GM10248 (cell line): ENCODE data around the gene IWS1.

Experiments
- CTCF ChIA-PET: fragments of 300-600 bp; sonication (Branson Sonifier 250); formaldehyde crosslinking; extraction: SDS; loops from one replicate; lab custom pipeline; 2021; ENCODE audit warnings: antibody characterized with exemption; lab: Yijun Ruan, JAX
- POLR2A ChIA-PET: fragments of 350-650 bp; sonication (Branson Sonifier 250); formaldehyde crosslinking; extraction: SDS; loops from one replicate; lab custom pipeline; 2020; ENCODE audit warnings: antibody characterized with exemption; lab: Yijun Ruan, JAX
- DNase-seq: peaks from one replicate; pipeline ENCODE4 v3.0.0; 2012; ENCODE audit errors: extremely low spot score
- TF ChIP-seq, protein P1 (sequence below): IDR thresholded peaks from 2 replicates; pipeline ENCODE4 v1.5.1; 2012; ENCODE audit warnings: mild to moderate bottlenecking, low read depth; ENCODE audit errors: extremely low read depth, missing control alignments, control extremely low read depth

IWS1 gene

GRCh38 chr2:127449898-127450297 is 76.4 kb downstream of the IWS1 start:
- TF ChIP-seq, protein P1, sequence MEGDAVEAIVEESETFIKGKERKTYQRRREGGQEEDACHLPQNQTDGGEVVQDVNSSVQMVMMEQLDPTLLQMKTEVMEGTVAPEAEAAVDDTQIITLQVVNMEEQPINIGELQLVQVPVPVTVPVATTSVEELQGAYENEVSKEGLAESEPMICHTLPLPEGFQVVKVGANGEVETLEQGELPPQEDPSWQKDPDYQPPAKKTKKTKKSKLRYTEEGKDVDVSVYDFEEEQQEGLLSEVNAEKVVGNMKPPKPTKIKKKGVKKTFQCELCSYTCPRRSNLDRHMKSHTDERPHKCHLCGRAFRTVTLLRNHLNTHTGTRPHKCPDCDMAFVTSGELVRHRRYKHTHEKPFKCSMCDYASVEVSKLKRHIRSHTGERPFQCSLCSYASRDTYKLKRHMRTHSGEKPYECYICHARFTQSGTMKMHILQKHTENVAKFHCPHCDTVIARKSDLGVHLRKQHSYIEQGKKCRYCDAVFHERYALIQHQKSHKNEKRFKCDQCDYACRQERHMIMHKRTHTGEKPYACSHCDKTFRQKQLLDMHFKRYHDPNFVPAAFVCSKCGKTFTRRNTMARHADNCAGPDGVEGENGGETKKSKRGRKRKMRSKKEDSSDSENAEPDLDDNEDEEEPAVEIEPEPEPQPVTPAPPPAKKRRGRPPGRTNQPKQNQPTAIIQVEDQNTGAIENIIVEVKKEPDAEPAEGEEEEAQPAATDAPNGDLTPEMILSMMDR: no peak
- CTCF ChIA-PET: no interaction called here
- POLR2A ChIA-PET: no interaction called here
- no peak for DNase-seq

GRCh38 chr2:127449414-127449813 is 76.9 kb downstream of the IWS1 start:
- CTCF ChIA-PET: no interaction called here
- POLR2A ChIA-PET: no interaction called here
- TF ChIP-seq, protein P1: no peak
- no peak for DNase-seq

- POLR2A ChIA-PET: no interaction called here
- CTCF ChIA-PET: no interaction called here
- DNase-seq: no peak
Measured at GRCh38 chr2:127448526-127448925, 77.8 kb downstream of the IWS1 start.

GRCh38 chr2:127439343-127439742 is 86.9 kb downstream of the IWS1 start:
- ChIA-PET POLR2A (no interaction called here), CTCF (no interaction called here)
- TF ChIP-seq, protein P1: no peak
- no peak for DNase-seq

More at GRCh38 chr2:127448526-127448925, 77.8 kb downstream of the IWS1 start:
- TF ChIP-seq, protein P1: no peak

DNA sequence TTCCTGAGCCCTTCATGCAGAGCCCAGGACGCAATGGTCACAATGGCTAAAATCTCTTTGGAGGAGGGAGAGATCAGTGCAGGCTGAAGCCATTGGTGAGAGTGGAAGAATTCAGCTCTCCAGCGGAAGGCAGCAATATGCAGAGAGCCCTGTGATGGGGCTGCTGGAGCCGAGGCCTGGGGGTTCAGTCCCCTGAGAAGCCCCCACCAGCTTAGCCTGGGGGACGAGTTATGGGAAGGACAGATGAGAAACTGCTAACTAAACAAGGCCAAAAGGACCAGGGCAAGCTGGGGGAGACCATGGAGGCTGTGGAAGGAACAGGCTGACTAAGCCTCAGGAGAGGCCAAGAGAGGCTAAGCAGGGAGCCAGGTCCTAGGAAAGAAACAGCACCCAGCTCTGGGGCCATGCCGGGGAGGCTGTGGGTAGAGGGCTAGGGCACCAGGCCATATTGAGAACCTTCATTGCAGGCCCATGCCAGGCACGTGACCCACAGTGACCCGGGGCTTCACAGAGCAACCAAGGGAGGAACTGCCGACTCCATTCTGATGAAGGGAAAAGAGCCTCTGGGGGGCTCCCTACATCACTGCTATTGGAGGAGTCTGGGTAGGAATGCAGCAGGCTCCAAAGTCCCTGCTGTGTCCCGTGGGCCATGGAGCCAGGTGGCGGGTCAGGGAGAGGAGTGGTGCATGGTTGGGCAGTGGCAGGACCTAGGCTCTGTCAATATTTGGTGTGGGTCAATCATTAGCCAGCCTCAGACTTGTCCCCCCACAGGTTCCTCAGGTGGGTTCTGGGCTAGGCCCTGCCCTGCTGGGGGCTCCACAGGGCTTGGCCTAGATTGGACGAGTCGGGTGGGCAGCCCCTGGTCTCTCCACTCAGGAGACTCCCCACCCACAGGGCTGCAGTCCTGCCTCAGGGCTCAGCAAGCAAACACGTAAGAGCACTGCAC is 88.2 kb downstream of the IWS1 start:
- ChIA-PET CTCF (interaction anchor here (0.7 to 1.3 kb wide), 3 partner anchors 9 to 24 kb away, joined by 3 to 5 read pairs (median 4); no protein-coding TSS in a partner anchor), POLR2A (no interaction called here)
- TF ChIP-seq, protein P1: no peak
- no peak for DNase-seq

DNA sequence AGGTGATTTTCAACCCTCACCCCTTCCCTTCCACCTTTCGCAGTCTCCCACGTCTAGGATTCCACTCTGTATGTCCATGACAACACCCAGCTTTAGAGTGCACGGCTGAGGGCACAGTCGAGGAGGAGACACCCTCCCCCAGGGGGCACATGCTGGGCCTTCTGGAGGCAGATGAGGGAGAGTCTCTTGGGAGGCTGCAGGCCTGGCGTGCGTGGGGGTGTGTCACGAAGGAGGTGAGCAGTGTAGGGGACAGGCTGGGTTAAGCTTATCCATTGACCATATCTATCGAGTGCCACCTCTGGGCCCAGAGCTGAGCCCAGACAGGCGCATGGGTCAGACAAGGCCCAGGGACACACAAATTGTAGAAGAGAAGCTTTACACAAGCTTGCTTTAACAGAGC is 89.2 kb downstream of the IWS1 start:
- TF ChIP-seq, protein P1: no peak
- ChIA-PET CTCF (interaction anchor here (0.7 to 1.3 kb wide), 3 partner anchors 10 to 25 kb away, joined by 3 to 5 read pairs (median 4); no protein-coding TSS in a partner anchor), POLR2A (no interaction called here)
- DNase-seq: no peak
